ENCODE measurements around the gene UQCC2.

UQCC2 gene

GRCh38 chr6:33705268-33705885 is 6.1 kb downstream of the UQCC2 start:
- DNase-seq, result no peak

DNA sequence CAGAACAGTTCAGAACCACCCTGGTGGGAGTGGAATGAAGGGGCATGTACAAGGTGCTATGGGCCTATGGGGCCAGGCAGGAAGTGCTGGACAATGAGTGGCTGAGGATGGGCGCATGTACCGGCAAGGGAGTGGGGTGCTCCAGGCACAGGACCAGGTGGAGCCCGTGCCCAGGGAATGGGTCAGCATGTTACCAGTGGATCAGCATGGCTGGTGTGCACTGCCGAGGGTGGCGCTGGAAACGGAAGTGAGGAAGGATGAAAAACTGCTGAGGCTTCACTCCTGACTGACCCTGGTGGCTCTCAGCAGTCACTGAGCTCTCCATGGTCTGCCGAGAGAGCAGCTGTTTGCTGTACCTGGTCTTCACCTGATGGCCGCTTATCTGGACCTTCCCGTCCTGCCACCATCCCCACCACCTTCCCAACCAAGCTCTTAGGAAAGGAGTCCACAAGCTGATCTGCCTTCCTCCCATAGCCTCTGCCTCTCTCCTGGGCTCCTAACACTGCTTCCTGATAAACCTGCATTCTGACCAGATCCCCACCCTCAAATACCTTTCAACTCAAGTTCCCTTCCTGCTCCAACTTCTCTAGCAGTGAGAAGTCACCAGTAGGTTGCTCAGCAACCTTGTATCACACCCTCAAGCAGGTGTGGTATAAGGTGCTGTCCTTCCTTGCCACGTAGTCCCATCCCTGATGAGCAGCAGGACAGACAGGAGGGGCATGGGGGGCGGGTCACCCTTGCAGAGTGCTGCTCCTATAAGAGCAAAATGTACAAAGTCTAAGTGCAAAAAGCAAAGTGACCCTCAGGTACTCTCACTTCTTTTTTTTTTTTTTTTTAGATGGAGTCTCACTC is 7.1 kb downstream of the UQCC2 start:
- DNase-seq, result no peak

GRCh38 chr6:33702345-33702977 is 9.0 kb downstream of the UQCC2 start:
- peak; percentile 57 for DNase-seq

- peak; percentile 80 for DNase-seq
These were observed 11.0 kb downstream of the UQCC2 start for GRCh38 chr6:33700391-33701050.

DNA sequence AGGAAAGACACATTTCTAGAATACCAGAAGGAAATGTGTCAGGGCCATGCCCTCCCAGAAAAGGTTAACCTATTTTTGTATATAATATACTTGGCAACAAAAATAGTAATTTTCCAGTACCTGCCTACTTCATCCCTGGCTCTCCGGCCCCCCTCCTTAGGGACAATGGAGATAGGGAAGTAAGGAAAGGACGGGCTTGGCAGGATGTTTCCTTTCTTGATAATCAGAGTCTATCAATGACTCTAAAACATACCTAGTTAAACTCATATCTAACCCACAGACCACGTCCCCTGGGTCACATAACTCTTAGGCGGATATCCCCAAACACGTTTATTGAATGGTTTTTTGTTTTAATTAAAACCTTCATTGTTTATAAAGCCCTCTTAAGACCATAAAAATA is 11.8 kb downstream of the UQCC2 start:
- no peak for DNase-seq

- DNase-seq, result no peak
These were observed 12.4 kb downstream of the UQCC2 start for GRCh38 chr6:33699131-33699530.

- DNase-seq, result no peak
These were observed 13.0 kb downstream of the UQCC2 start for GRCh38 chr6:33698494-33698893.

GRCh38 chr6:33697845-33698244 is 13.7 kb downstream of the UQCC2 start:
- DNase-seq, result no peak

DNA sequence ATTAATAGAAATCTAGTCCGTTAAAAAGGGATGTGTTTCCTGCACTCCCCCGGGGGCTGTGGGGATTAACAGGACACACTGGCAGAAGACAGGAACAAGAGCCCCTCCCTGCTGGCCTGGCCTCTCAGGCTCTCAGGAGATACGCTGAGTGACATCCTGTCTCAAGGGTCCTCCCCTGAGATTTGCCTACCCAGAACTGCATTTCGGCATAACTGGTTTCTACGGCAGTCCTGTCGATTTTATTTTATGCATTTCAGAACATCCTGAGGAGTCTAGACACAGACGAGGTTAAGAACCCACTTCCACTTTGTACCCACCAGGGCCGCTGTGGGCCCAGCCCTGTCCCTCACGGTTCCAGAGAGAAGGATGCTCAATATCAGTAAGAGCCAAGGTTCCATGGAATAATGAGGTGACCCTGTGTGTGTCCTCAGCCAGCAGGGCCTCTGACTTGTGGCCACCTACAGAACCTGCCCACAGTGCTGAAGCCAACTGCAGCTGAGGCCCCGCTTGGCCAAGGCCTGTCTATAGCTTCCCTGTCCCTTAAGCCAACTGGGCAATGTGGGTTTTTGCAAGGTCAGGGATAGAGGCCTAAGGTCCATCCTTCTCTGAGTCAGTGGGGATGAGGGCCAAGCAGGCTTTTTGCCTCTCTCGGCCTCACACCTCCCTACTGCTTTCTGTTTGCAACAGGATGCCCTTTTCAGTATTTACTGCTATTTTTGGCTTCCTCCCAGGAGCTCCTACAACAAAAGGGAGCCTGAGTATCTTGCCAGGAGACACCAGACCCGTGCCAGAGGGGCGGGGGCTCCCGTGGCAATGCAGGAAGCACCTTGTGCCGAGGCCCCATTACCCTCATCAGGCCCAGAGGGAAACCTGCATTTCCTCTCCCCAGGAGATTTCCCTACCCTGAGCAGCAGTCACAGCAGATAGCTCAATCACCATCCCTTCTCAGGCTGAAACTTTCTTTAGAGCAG is 14.7 kb downstream of the UQCC2 start:
- no peak for DNase-seq

DNA sequence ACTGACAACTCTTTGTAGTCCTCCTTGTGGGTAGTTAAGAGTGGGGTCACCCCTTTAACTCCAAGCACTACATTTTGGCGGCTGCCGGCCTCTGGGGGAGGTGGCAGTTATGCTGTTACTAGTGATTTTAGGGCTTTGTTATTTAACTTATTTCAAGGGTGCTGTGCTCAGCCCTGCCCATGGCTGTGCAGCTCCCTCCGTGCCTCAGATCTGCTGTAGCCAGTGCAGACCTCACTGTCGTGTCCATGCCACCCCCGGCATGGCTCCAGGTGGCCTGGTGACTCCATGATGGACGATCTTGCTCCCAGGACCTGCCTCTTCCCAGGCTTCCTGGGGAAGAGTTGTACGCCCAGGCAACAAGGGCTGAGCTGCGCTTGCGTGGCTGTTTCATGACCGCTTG is 15.4 kb downstream of the UQCC2 start:
- no peak for DNase-seq

DNA sequence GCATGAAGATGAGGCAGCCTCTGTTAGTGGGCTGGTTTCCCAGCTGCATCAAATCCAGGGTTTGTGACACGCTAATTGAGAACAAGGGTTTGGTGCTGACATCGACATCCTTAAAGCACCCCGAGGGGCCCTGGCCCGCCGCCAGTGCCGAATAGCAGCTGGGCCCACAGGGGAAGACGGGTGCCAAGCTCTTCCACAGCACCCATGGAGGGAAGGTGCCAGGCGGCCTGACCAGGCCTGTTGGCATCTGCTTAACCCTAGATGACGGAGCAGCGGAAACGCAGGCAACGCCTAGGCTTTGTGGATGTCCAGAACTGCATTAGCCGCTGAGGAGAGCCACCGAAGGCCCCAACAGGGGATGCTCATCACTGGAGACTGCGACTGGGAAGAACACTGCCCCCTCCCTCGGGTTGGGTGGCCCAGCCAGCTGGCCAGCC is 16.0 kb downstream of the UQCC2 start:
- no peak for DNase-seq

DNA sequence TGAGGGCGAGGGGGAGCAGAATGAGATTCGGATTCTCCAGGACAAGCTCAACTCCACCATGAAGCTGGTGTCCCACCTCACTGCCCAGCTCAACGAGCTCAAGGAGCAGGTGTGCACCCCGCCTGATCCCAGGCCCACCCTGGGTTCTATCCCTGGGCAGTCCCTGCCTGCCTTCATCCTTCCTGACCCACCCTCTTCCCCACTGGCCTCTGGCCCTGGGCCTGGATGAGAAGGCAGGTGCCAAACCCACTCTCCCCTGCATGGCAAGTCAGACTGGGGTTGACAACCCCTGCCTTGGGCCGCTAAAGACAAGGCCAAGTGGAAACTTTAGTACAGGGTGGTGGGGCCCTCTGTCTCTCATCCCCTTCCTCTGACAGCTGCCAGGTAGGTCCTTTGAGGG is 16.5 kb downstream of the UQCC2 start:
- DNase-seq, result no peak

DNA sequence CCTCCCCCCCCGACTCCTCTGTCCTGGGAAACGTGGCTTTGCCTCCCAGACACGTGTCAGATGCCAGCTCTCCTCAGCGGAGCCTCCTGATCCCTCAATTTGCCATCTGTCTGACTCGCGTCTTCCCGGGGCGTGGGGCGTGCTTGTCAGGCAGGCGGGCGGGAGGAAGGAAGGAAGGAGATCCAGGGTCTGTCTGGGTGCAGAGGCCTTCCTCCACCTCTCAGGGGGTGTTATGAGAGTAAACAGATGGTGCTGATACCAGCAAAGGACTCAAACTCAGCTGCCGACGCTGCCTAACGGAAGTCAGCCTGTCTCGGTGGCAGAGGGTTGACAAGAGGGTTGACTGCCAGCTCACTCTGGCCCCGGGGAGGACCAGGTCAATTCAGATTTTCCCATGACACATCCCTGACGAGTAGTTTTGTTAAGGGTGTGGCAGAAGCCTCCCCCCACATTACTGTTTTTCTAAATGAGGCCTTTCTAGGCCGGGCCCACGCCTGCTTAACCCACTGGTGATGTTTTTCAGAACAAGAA is 17.0 kb downstream of the UQCC2 start:
- peak; percentile 24 for DNase-seq

GRCh38 chr6:33693186-33694105 is 18.1 kb downstream of the UQCC2 start:
- no peak for DNase-seq

GRCh38 chr6:33692760-33693158 is 18.7 kb downstream of the UQCC2 start:
- DNase-seq, result peak; percentile 20

DNA sequence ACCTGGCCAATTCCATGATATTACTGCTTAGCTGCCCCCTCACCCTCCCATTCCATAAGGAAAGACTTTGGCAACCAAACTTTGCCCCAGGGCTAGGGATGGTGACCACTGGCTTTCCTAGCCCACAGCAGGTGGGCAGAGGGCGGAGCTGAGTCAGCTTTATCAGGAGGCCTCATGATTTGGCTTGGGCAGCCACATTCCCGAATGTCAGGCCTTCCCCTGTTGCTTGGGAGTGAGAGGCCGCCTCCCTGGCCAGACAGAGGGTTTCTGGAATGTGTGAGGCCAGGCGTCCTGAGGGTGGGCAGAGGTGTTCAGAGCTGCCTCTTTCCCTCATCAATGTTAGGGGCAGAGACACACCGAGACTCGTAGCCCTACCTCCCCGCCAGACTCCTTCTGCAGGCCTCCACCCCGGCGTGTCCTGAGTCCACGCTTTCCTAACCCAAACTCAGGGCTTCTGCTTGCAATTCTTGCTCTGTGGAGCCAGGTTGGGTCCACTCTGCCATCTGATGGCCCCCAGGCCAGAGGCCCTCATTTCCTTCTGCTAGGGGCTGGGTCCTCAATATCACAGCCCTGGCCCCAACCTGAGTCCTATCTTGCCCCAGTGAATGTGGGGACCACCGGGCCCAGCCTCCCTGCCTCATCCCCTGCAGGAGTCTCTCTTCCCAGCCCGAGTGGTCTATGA is 19.3 kb downstream of the UQCC2 start:
- no peak for DNase-seq

- DNase-seq, result no peak
These were observed 19.9 kb downstream of the UQCC2 start for GRCh38 chr6:33691456-33692077.

- DNase-seq, result no peak
These were observed 20.7 kb downstream of the UQCC2 start for GRCh38 chr6:33690766-33691165.

DNA sequence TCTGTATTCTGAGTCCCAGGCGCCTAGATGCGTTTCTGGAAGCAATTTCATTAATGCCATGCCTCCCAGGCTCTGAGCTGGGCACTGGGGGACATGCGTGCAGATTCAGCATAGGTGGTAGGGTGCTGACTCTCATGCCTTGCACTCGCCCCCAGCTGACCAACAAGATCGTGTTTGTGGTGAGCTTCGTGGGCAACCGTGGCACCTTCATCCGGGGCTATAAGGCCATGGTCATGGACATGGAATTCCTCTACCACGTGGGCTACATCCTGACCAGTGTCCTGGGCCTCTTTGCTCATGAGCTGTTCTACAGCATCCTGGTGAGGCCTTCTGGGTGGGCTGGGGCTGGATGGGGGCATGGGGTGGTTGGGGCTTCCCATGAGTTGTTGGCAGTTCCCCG is 21.6 kb downstream of the UQCC2 start:
- no peak for DNase-seq

DNA sequence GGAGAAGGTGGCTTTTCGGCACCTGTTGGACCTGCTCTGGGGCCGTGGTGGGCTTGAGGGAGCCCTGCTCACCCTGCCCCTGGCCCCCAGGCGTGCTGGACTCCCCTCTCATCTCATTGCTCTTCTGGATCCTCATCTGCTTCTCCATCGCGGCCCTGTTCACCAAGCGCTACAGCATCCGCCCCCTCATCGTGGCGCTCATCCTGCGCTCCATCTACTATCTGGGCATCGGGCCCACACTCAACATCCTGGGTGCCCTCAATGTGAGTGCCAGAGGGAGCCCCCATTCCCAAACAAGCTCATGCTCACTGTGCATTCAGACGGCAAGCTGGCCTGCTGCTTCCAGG is 22.4 kb downstream of the UQCC2 start:
- no peak for DNase-seq

All from hematopoietic multipotent progenitor cell treated with erythropoietin and hydrocortisone succinate and interleukin-3 and kit ligand, for 8 days (in vitro differentiated cells).